Measurements from ENCODE around the gene ATL1.
A peak's percentile ranks its signal among the peaks of the same experiment; 100 is the strongest.
"Not testable (repeated sequence)": the region's sequence is repeated elsewhere in the genome, so short reads cannot be mapped to it uniquely, and the experiment has no call there.

ATL1 gene

DNA sequence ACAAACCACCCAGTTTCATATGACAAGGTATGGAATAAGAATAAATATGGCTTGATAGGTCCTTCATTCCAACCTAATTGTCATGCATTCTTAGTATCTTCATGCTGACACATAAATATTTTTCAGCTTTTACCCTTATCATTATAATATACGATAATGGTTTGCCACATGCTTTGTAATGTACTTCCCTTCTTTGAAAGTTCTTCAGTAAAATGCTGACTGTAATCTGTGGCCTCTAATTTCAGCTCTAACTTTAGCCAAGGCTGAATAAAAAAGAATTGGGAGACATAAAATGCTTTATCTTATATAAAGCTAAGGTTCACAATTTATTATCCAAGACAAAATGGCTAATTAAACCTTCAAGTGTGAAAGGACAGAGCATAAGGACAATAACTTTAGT lies 24.9 kb upstream of the ATL1 start:
- no peak for FAIRE-seq

DNA sequence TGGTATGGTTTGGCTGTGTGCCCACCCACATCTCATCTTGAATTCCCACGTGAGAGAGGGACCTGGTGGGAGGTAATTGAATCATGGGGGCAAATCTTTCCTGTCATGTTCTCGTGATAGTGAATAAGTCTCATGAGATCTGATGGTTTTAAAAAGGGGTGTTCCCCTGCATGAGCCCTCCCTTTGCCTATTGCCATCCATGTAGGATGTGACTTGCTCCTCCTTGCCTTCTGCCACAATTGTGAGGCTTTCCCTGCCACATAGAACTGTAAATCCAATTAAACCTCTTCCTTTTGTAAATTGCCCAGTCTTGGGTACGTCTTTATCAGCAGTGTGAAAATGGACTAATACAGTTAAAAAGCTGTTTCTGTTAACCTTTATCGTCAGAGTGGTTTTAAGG lies 21.9 kb upstream of the ATL1 start:
- not testable (repeated sequence) for FAIRE-seq

DNA sequence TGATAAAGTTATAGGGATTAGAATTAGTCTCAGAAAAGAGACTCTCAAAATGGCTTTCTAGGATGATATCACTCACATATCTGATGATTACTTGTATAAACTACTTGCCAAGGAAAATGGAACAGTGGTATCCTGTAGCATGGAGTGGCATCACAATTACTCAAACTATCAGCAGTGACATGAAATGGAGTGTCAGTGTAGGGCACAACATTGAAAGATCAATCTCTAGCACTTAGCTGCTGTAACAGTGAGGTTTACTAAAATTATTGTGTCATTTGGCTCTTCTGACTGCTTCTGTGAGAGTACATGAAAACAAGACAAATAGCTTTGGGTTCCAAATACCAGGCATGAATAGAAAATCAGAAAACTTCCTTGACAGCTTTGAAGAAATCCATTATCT lies 20.9 kb upstream of the ATL1 start:
- FAIRE-seq, result no peak

DNA sequence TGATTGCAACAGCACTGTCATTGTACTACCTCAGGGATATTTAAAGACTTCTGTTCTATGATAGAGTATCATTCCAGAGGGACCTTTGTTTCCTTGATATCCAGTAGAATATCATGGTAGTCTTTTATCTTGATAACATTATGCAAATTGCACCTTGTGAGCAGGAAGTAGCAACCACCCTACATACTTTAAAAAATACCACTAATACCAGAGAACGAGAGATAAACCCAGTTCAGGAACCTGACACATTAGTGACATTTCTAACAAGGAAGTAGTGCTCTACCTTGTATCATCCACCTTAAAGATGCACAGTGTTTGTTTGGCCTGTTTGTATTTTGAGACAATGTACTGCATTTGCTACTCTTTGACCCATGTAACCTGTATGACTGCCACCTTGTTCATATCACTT lies 18.8 kb upstream of the ATL1 start:
- no peak for FAIRE-seq

DNA sequence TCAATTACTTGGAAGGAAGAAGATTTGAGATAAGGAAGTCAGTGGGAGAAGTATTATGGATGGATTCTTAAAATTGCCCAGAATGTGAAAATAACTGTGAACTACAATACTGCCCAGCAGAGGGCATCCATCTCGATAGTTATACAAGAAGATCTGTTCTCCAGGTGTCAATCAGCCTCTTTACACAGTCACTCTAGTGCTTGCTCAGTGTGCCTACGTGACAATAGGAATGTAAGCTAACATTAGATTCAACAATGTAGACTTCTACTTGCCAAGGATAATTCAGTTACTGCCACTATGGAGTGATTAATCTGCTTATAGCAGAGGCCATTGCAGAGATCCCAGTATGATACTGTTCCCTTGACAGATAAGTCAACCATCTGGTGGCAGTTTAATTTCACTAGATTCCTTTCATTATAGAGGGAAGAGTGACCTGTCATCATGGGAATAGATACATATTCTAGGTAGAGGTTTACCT lies 17.0 kb upstream of the ATL1 start:
- FAIRE-seq, result no peak

DNA sequence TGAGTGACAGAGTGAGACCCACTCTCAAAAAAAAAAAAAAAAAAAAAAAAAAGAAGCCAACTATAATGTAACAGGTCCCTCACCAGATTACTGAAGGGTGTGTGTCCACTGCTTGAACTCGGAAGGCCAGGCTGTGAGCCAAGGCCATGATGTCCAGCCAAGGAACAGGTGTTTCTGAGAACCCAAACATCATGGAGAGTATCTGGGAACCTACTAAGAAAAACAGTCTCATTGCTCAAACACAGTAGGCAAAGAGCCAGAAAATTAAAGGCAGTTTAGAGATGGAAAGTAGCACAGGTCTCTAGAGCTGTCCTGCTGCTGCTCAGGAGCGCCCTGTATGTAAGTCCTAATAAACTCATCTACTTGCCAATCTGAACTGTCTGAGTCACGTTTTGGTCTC lies 15.0 kb upstream of the ATL1 start:
- no peak for FAIRE-seq

DNA sequence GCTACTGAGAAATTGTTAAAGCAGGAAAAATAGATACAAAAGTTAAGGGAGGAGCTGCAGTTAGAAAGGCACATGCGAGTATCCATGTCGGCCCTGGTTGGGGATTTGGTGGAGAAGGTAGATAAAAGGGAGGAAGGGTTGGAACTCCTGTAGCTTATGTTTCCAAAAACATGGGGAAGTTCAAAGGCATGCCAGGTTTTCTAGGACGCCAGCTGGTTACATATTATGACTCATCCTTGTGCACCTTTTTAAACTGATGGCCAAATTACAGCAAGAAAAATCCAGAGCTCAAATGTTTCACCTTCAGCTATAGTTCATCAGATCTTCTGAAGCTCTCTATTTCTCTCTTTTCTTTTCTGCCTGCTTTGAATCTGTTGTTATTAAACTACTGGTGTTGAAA lies 14.3 kb upstream of the ATL1 start:
- no peak for FAIRE-seq

DNA sequence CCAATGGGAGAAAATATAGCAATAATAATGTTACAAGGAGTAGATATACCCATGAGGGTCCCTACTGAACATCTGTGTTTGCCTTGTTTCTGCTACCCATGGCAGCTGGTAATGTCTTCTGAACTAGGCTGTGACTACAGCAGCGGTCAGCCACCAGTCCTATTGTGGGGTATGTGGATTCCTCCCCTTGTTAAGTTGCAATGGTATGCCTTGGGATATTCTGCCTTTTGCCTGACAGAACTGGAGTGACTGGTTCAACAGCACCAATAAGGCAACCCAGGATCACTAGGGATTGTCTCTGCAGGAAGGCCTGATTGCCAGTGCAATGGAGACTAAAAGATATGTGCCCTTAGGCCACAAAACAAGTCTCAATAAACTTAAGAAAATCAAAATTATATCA lies 9.7 kb upstream of the ATL1 start:
- no peak for FAIRE-seq

DNA sequence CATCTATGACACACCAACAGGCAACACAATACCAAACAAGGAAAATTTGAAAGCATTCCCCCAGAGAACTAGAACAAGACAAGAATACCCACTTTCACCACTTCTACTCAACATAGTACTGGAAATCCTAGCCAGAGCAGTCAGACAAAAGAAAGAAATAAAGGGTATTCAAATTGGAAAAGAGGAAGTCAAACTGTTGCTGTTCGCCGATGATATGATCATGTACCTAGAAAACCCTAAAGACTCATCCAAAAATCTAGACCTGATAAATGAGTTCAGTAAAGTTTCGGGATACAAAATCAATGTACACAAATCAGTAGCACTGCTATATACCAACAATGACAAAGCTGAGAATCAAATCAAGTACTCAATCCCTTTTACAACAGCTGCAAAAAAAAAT lies 8.1 kb upstream of the ATL1 start:
- no peak for FAIRE-seq

DNA sequence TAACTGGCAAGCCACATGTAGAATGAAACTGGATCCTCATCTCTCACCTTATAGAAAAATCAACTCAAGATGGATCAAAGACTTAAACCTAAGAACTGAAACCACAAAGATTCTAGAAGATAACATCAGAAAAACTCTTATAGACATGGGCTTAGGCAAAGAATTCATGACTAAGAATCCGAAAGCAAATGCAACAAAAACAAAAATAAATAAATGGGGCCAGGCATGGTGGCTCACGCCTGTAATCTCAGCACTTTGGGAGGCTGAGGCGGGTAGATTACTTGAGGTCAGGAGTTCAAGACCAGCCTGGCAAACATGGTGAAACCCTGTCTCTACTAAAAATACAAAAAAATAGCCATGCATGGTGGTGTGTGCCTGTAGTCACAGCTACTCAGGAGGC lies 7.1 kb upstream of the ATL1 start:
- FAIRE-seq, result not testable (repeated sequence)

DNA sequence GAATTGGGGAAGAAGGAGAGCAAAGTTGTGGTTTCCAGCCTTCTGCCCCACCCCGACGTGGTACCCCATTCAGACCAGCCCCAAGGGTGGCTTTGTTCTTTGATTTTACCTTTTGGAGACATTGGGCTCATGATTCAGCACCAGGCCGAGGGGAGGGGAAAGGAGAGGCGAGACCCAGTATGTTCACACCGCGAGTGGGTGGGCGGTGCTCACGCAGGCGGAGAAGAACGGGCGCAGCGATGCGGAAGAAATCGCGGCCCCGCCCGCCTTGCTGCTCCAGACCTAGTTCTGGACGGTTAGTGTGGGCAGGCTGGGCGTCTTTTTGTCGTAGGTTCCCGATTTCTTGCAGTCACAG lies 963 bp downstream of the ATL1 start:
- no peak for FAIRE-seq

DNA sequence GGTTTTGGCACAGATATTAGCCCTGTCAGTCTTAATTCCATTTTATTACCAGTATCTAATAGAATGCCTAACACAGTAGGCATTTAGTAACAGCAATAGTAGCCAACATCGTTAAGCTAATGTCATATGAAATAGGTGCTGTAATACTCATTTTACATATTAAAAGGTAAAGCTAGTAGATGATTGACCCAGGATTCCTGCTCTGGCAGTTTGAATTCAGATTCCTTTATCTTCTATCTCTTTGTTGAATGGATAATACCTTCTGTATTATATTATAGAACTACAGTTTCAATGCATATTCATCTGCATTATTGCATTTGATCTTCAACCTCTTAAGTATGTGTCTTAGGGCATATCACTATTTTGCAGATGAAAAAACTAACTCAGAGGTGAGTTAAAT lies 2.9 kb downstream of the ATL1 start:
- no peak for FAIRE-seq

DNA sequence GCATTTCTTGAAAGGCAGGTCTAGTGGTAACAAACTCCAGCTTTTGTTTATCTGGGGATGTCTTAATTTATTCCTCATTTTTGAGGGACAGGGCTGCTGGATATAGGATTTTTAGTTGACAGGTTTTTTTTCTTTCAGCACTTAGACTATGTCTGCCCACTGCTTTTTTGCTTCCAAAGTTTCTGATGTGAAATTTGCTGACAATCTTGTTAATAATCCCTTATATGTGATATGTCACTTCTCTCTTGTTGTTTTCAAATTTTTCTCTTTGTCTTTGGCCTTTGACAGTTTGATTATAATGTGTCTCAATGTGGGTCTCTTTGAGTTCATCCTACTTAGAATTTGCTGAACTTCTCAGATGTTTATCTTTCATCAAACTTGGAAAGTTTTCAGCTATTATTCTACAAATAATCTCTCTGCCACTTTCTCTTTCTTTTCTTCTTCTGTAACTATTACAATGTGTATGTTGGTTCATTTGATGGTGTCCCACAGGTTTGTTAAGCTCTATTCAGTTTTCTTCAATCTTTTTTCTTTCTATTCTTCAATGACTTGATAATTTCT lies 9.8 kb downstream of the ATL1 start:
- no peak for FAIRE-seq

DNA sequence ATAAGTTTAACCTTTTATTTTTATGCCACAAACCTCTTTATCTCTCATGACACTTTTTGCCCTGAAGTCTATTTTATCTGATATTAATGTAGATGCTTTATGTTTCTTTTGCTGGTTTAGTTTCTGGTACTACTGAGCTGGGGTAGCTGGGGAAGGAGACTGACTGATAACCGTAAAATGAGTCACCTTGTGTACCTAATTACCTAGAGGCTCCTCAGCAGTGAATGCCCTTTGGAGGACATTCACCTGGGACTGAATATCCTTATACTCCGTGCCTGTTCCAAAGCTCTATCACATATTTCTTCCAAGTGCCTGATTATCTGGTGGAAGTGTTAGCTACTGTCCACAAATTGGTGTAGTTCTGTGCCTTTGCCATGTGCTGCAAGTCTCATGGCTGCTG lies 13.9 kb downstream of the ATL1 start:
- no peak for FAIRE-seq

DNA sequence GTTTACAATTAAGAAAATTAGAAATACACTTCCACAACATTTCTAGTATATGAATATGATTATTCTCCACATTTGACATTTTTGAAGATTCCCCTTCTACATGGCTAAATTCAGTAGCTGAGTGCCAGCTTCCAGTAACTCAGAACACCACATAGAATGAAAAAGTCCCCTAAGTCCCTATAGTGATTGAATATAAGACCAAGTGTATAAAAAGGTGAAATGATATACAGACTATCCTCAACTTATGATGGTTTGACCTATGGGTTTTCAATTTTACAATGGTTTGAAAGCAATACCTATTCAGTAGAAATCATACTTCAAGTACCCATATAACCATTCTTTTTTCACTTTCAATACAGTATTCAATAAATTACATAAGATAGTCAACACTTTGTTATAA lies 15.8 kb downstream of the ATL1 start:
- FAIRE-seq, result no peak

DNA sequence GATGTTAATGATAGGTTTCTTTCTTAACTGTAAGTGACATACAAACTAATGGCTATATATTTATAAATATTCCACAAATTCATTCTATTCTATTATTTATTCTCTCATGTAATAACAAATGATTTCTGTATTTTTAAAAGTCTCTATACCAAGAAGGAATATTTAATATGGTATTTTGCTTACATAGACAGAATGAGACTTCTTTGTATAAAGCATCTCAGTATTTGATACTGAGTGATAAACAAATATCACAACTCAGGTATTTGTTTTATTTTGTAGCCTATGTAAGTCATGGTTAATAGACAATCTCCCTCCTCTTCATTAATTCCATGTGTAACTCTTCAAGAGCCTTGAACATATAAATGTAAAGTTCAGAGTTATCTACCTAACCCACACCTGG lies 18.0 kb downstream of the ATL1 start:
- FAIRE-seq, result no peak

DNA sequence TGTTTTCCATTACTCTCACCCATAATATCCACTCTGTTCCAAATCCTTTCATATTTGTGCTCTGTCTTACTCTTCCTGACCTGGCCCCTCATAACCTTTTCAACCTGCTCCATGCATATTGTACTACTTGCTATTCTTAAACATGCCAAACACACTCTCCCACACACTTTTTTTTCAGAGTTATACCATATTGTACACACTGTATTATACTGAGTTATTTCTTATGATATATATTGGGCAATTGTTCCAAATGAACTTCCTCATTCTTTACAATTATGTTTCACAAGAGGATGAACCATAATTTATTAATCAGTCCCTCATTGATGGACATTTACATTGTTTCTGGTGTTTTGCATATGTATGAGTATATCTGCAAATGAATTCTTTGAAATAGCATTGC lies 18.5 kb downstream of the ATL1 start:
- FAIRE-seq, result no peak

DNA sequence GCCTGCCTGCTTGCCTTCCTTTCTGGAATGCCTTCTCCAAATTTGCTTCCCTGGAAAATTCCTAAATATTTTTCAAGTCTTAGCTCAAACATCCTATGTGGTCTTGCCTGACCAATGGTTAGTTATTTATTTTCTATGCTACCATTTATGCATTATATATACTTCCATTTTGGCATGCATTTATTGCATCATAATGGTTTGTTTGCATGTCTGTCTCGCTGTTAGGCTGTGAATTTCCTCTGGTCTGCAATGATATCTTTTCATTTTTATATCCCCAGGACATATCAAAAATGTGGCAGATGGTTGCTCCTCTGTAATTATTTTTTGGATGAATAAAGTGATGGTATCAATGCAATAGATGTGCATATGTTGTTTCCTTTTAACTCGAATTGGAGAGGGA lies 30.5 kb downstream of the ATL1 start:
- FAIRE-seq, result no peak

DNA sequence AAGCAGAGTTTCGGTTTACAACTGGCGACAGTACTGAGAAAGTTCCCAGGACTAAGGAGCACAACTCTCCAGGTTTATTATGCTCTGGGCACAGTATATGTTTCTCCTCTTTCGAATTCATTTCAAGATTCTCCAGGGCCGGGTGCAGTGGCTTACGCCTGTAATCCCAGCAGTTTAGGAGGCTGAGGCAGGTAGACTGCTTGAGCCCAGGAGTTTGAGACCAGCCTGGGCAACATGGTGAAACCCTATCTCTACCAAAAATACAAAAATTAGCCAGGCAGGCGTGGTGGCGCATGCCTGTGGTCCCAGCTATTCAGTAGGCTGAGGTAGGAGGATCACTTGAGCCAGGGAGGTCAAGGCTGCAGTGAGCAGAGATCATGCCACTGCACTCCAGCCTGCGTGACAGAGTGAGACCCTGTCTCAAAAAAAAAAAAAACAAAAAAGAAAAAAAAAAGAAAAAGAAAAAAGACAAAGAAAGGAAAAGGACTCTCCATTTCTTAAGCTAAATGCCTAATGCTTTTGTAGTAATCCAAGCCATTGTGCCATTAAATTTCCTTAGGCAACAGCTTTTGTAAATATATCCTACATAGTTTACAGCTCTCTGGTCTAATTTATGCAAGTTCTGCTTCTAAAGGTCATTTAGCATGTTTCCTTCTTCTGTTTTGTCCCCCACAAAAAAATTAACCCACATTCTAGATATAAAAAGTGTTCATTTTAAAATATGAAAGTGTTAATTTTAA lies 34.8 kb downstream of the ATL1 start:
- no peak for FAIRE-seq

DNA sequence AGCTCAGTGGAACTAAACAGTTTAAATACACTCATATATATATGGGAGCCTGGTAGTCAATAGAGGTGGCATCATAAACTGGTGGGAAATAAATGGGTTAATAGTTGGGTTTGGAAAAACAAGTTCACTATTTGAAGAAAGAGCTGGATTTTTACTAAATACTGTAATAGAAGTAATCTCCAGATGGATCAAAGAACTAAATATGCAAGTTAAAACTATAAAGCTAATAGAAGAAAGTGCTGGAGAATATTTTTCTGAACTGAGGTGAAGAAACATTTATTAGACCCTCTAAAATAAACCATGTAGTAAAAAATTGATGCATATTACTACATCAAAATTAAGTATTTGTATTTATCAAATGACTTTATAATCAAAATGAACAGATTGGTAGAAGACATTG lies 38.8 kb downstream of the ATL1 start:
- FAIRE-seq, result no peak

DNA sequence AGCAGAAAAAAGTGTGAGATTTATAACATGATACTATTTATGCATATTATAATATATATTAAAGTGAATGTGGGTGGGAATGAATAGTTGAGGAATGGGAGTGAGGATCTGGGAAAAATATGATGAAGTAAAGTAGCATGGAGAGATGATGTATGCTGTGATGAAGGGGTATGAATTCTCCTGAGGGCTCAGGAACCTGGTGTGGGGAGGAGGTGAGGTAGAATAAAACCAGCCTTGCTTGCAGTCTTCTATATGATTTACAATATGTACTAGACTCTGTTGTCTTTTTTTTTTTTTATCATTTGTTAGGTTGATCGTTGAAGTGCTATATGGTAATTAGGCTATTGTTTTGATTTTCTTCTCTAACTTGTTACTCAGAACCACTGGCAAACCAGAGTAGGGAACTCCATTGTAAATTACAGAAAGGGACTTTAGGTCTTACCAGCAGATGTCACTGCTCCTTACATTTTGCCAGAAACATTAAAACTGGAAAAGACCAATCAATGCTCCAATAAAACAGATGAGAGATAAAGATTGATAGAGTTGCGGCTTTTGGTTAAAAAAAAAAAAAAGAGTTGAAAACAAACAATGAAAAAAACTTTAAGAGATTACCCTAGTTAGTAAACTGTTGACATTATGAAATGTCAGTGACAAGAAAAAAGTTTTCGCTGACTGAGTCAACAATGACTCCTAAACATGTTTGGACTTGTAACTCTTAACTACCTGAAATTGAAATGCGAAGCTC lies 39.9 kb downstream of the ATL1 start:
- peak; percentile 98 for FAIRE-seq

DNA sequence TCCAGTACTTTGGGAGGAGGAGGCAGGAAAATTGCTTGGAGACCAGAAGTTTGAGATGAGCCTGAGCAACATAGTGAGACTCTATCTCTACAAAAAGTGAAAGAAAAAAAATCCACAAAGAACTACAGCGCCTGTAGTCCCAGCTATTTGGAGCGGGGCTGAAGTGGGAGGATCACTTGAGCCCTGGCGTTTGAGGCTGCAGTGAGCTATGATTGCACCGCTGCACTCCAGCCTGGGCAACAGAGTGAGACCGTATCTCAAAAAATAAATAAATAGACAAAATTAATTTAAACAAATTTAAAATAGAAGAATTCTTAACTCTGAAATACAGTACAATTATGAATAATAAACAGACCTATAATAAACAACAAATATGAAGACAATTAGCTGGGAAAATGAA lies 40.9 kb downstream of the ATL1 start:
- FAIRE-seq, result peak; percentile 96

DNA sequence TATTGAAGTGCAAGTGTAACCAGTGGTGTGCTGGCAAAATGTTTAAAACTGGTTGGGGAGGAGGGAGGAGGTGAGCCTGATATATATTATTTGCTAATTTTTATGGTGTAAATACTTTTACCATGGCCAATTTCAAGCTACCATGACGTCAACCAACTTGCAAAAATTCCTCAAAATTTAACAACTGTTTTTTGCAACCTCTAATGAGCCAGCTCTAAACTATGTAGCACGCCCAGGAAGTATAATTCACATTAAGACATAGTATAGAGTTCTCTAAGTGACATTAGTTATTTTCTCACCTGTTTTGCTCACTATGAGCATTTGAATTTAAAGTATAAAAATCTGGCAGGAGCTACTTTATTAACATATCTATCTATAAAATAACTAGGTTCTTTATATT lies 41.4 kb downstream of the ATL1 start:
- no peak for FAIRE-seq

DNA sequence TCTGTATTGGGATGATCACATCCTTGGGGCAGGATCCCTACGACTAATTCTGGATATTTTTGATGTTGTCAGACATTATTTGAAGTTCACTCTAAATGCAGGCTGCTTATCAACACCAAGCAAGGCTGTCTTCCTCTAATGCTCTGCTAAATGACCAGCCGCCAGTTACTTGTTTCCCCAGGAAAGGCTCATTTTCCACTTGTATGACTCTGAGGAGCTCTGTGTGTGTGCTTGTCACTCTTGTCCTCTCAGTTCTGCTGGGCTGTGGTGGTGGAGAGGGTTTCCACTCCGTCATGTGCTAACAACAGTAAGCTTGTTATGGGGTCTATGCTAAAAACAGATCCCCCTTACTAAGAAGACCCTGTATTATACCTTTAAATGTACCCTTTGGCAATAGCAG lies 42.1 kb downstream of the ATL1 start:
- no peak for FAIRE-seq

DNA sequence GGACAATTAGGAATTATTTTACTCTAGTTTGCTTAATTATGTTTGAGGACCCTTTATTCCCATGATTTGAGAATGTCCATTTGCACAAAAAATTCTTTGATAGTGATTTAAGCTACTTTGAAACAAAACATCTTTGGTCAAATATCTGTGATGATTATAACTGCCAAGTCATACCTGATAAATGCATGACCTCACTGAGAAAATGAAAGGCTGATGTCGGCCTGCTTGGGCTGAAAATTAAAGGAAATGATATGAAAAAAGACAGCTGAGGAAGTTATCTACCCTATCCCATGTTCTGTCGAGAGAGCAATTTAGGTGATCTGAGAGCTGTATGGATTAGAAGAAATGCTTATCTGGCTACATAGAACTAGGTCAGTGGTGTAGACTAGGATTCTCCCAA lies 43.6 kb downstream of the ATL1 start:
- FAIRE-seq, result no peak
